ENCODE measurements around the gene MEIS2.

- no peak for TF ChIP-seq CTCF (IDR thresholded peaks at IDR 0.05)
- no peak for TF ChIP-seq RFX5 (IDR thresholded peaks at IDR 0.05)
- TF ChIP-seq POLR2A (IDR thresholded peaks at IDR 0.05; ENCODE audit: low read length) = no peak
- TF ChIP-seq MYC (IDR thresholded peaks at IDR 0.05; ENCODE audit: borderline replicate concordance, low read length) = no peak
- no peak for TF ChIP-seq SREBF2 (IDR thresholded peaks at IDR 0.05)
- no peak for TF ChIP-seq PBX3 (IDR thresholded peaks at IDR 0.05)
- TF ChIP-seq FOSB (CRISPR knock-in tag; IDR thresholded peaks at IDR 0.05) = no peak
- no peak for TF ChIP-seq BHLHE40 (IDR thresholded peaks at IDR 0.05; ENCODE audit: low read depth, low read length)
- TF ChIP-seq PHF8 (IDR thresholded peaks at IDR 0.05; ENCODE audit: borderline replicate concordance, low read depth) = no peak
- no peak for TF ChIP-seq TP53 (CRISPR knock-in tag; IDR thresholded peaks at IDR 0.05)
- TF ChIP-seq SMC3 (IDR thresholded peaks at IDR 0.05) = no peak
- TF ChIP-seq REST (IDR thresholded peaks at IDR 0.05) = no peak
These were observed 201.7 kb downstream of the MEIS2 start for GRCh38 chr15:36898536-36899126.
